Liver (tissue), 3 donors: ENCODE data around the gene LRRC30.

Experiments
- ATF3 ChIP-seq: IDR thresholded peaks from 2 replicates; pipeline ENCODE4 v1.6.1; 2016; ENCODE audit warnings: antibody characterized with exemption
- CTCF ChIP-seq: fragments of 150-350 bp; IDR thresholded peaks from 2 replicates; pipeline ENCODE4 v1.5.1; 2017; ENCODE audit warnings: improper control_type of control experiment, low read depth, low read length; ENCODE audit not compliant: missing input control
- EGR1 ChIP-seq, 2 donors: IDR thresholded peaks; 2 replicates each; pipeline ENCODE4 v1.6.1; 2016 to 2018; ENCODE audit warnings: antibody characterized with exemption in 2 of 2, low read depth in 2 of 2
- FOXA1 ChIP-seq: IDR thresholded peaks from 2 replicates; pipeline ENCODE4 v1.6.1; 2016; ENCODE audit warnings: antibody characterized with exemption
- GABPA ChIP-seq, 2 donors: IDR thresholded peaks in 1 of 2; conservative IDR thresholded peaks in 1 of 2; 2 replicates each; pipeline ENCODE4 v1.6.1; 2016; ENCODE audit warnings: antibody characterized with exemption in 2 of 2, mild to moderate bottlenecking in 1 of 2, moderate library complexity in 1 of 2
- JUND ChIP-seq, 2 donors: IDR thresholded peaks; 2 replicates each; pipeline ENCODE4 v1.6.1; 2016; ENCODE audit warnings: antibody characterized with exemption in 2 of 2
- RAD21 ChIP-seq, 2 donors: IDR thresholded peaks; 2 replicates each; pipeline ENCODE4 v1.6.1; 2016; ENCODE audit warnings: antibody characterized with exemption in 2 of 2, mild to moderate bottlenecking in 2 of 2
- SP1 ChIP-seq: IDR thresholded peaks from 2 replicates; pipeline ENCODE4 v1.6.1; 2018; ENCODE audit warnings: antibody characterized with exemption, mild to moderate bottlenecking
- TAF1 ChIP-seq: conservative IDR thresholded peaks from 2 replicates; pipeline ENCODE4 v1.6.1; 2016; ENCODE audit warnings: antibody characterized with exemption, mild to moderate bottlenecking
- YY1 ChIP-seq: IDR thresholded peaks from 2 replicates; pipeline ENCODE4 v1.6.1; 2016; ENCODE audit warnings: antibody characterized with exemption, mild to moderate bottlenecking
- TF ChIP-seq, protein P1 (sequence below): IDR thresholded peaks from 2 replicates; pipeline ENCODE4 v1.6.1; 2016; ENCODE audit warnings: antibody characterized with exemption
- TF ChIP-seq, protein P2 (sequence below): IDR thresholded peaks from 2 replicates; pipeline ENCODE4 v1.6.1; 2016; ENCODE audit warnings: antibody characterized with exemption, mild to moderate bottlenecking
- donor health status: healthy.
- donor health status: healthy.

- TF ChIP-seq CTCF (no peak), EGR1 (IDR thresholded peaks at IDR 0.05; ENCODE audit: low read depth in 2 of 2) (no peak), RAD21 (IDR thresholded peaks at IDR 0.05) (no peak), FOXA1 (no peak), GABPA (IDR thresholded peaks at IDR 0.05 in 1 of 2, conservative IDR thresholded peaks at IDR 0.05 in 1 of 2) (no peak), SP1 (no peak), TAF1 (no peak), YY1 (no peak), JUND (IDR thresholded peaks at IDR 0.05) (no peak), ATF3 (no peak)
- TF ChIP-seq, protein P1, sequence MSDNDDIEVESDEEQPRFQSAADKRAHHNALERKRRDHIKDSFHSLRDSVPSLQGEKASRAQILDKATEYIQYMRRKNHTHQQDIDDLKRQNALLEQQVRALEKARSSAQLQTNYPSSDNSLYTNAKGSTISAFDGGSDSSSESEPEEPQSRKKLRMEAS: no peak
- TF ChIP-seq, protein P2, sequence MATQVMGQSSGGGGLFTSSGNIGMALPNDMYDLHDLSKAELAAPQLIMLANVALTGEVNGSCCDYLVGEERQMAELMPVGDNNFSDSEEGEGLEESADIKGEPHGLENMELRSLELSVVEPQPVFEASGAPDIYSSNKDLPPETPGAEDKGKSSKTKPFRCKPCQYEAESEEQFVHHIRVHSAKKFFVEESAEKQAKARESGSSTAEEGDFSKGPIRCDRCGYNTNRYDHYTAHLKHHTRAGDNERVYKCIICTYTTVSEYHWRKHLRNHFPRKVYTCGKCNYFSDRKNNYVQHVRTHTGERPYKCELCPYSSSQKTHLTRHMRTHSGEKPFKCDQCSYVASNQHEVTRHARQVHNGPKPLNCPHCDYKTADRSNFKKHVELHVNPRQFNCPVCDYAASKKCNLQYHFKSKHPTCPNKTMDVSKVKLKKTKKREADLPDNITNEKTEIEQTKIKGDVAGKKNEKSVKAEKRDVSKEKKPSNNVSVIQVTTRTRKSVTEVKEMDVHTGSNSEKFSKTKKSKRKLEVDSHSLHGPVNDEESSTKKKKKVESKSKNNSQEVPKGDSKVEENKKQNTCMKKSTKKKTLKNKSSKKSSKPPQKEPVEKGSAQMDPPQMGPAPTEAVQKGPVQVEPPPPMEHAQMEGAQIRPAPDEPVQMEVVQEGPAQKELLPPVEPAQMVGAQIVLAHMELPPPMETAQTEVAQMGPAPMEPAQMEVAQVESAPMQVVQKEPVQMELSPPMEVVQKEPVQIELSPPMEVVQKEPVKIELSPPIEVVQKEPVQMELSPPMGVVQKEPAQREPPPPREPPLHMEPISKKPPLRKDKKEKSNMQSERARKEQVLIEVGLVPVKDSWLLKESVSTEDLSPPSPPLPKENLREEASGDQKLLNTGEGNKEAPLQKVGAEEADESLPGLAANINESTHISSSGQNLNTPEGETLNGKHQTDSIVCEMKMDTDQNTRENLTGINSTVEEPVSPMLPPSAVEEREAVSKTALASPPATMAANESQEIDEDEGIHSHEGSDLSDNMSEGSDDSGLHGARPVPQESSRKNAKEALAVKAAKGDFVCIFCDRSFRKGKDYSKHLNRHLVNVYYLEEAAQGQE: no peak
Measured at GRCh38 chr18:7207366-7207915, 23.4 kb upstream of the LRRC30 start.
